GM21717 (cell line): ENCODE results near the gene EGFL8.
"Not testable (repeated sequence)": the region's sequence is repeated elsewhere in the genome, so short reads cannot be mapped to it uniquely, and the experiment has no call there.

Experiments
- ATAC-seq: cut with Tn5 transposase; IDR thresholded peaks from one replicate; pipeline ENCODE4 v1.9.1; 2021; ENCODE audit warnings: mild to moderate bottlenecking, moderate library complexity; ENCODE audit not compliant: unreplicated experiment

EGFL8 gene

GRCh38 chr6:32164295-32164694, at the start of gene EGFL8:
TSS of gene EGFL8 (plus strand) at chr6:32164595. CDS start at chr6:32166166, 1,571 bp downstream.
- no peak for ATAC-seq

- ATAC-seq: no peak
These were observed 49.6 kb upstream of the EGFL8 start for GRCh38 chr6:32114796-32115195.

GRCh38 chr6:32115623-32116022, 48.8 kb upstream of the EGFL8 start:
- ATAC-seq: no peak

- ATAC-seq: no peak
These were observed 47.7 kb upstream of the EGFL8 start for GRCh38 chr6:32116674-32117073.

- no peak for ATAC-seq
These were observed 46.9 kb upstream of the EGFL8 start for GRCh38 chr6:32117461-32117860.

- no peak for ATAC-seq
These were observed 45.4 kb upstream of the EGFL8 start for GRCh38 chr6:32118782-32119628.

GRCh38 chr6:32120573-32121059, 43.8 kb upstream of the EGFL8 start:
- ATAC-seq: no peak

DNA sequence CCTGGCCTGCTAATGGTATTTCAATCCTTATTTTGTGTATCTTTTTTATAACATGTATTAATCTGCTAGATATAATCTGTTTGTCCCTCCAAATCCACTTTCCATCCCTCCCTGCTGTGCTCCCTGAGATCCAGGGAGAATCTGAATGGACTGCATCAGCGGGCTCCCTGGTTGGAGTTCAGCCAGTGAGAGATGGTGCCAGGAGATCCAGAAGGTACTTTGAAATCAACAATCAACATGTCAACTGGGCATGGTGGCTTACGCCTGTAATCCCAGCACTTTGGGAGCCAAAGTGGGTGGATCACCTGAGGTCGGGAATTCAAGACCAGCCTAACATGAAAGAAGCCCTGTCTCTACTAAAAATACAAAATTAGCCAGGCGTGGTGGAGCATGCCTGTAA, 40.7 kb upstream of the EGFL8 start:
- no peak for ATAC-seq

DNA sequence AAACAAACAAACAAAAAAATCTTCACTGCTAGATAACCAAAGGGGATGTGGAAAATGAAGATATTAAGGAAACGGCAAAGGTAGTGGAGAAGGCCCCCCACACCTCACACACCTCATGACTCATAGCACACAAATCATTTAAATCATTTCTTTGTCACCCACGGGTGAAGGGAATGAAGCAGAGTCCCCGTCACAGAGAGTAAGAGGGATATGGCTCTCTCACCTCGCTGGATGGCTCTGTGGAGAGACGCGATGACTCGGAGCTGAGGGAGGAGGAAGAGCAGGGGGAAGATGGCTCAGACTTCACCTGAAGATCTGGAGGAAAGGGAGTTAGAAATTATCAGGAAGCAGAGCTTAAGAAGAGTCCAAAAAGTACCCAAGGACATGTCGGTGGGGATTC, 37.5 kb upstream of the EGFL8 start:
- no peak for ATAC-seq

DNA sequence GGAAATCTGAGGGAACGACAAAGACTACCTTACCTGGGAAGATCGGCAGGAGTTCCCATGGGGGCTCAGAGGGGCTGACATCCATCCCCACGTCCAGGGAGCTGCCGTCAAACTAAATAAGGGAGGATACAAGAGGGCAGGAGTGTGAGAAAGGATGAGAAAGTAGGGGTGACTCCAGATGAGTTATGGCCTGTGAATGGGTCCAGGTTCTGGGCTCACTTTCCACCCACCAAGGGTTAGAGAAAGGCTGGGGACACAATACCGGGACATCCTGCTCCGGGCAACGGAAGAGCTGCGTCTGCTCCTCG, 37.0 kb upstream of the EGFL8 start:
- ATAC-seq: no peak

- peak; percentile 82 for ATAC-seq
These were observed 36.4 kb upstream of the EGFL8 start, which contains the start of gene ATF6B for GRCh38 chr6:32127717-32128592. TSS of gene ATF6B (minus strand) at chr6:32128246. CDS start at chr6:32128207, 39 bp downstream.

- ATAC-seq: no peak
These were observed 35.6 kb upstream of the EGFL8 start for GRCh38 chr6:32128751-32129296.

DNA sequence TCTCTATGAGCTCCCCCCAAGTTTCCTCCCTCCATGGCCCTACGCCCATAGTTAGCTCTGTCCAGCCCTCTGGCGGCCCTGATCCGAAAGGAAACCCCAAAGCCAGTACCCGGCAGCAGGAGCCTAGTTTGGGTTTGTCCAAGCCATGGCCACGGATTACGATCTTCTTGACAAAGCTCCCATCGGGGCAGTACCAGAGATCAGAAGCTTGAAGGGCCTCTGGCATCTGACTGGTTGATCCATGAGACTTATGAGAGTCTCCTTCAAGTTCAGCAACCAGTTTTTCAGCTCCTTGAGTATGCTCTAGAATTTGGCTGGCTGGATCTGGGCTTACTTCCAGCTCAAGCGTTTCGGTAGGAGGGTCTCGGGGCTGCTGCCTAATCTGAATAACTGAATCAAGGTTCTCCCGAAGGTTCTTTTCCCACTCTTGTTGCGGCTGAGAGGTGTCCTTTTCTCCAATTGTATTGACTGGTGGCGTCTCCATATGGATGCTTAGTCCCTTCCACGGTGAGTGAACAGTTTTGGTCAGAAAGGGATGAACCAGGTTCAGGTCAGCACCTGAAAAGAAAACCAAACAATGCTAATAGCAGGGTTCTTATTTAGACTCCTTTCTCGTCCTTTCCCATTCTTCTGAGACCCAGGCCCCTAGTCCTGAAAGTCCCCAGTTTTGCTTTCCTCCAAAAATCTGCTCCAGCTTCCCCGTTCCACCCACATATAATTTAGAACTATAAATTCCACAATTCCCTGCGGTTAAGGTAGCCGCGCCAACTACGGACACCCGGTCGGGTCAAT, 34.9 kb upstream of the EGFL8 start:
- no peak for ATAC-seq

DNA sequence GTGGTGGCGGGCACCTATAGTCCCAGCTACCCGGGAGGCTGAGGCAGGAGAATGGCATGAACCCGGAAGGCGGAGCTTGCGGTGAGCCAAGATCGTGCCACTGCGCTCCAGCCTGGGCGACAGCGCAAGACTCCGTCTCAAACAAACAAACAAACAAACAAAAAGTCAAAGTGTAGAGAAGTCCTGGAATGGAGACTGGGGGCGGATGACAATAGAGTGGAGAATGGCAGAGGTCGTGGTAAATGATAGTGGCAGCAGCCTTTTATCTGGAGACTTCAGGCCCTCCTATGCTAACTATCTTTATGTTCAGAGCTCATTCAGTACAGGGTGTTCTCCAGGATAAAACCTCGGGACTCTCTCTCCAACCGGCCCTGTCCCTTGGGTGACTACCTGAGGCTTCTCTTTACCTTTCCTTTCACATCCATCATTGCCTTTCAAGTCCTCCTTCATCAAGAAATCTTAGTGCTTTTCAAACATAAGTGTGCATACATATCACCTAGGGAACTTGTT, 32.9 kb upstream of the EGFL8 start:
- ATAC-seq: no peak

DNA sequence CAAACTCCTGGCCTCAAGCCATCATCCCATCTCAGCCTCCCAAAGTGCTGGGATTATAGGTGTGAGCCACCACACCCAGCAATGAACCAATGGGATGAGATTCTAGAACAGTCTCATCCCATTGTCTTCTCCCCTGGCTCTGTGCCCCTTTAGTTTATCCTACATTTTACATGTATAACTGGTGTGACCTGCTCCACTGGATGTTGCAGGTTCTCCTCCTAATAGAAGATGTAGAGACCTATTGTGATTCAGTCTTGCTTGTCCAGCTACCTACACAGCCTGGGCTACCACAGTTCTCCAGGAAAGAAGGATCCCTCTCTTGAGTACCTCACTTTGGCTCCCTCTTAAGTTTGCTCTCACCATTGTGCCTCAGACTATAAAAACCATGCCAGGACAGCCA, 32.3 kb upstream of the EGFL8 start:
- ATAC-seq: no peak

DNA sequence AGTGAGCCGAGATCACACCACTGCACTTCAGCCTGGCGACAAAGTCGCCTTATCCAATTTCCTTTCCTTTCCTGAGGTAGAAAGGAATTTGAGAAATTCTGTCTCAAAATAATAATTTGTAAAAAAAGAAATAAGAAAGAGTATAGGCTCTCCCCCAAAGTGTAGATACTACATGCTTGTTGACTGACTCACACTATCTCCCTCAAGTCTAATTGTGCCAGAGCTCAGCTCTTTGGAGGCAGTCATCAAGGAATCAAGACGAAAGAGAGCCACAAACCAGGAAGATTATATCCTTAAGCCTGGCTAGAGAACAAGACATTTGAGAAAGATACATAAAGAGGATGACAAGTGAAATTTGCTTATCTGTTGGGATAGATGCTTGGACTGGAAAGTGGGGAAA, 30.6 kb upstream of the EGFL8 start:
- no peak for ATAC-seq

DNA sequence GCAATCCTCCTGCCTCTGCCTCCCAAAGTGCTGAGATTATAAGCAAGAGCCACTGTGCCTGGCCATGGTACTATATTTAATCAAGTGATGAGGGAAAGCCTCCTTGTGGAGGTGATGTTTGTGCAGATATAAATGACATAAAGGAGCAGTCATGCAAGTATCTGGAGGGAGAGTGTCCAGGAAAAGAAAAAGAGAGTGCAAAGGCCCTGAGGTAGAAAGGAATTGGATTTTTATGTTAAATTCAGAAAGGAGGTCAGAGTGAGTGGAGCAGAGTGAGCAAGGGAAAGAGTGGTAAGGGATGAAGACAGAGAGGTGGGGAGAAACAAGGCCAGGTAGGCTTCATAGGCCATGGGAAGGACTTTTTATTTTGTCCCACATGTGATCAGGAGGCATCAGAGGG, 26.9 kb upstream of the EGFL8 start:
- ATAC-seq: no peak

GRCh38 chr6:32139590-32139989, 24.8 kb upstream of the EGFL8 start:
- ATAC-seq: no peak

GRCh38 chr6:32140420-32141046, 23.9 kb upstream of the EGFL8 start:
- no peak for ATAC-seq

DNA sequence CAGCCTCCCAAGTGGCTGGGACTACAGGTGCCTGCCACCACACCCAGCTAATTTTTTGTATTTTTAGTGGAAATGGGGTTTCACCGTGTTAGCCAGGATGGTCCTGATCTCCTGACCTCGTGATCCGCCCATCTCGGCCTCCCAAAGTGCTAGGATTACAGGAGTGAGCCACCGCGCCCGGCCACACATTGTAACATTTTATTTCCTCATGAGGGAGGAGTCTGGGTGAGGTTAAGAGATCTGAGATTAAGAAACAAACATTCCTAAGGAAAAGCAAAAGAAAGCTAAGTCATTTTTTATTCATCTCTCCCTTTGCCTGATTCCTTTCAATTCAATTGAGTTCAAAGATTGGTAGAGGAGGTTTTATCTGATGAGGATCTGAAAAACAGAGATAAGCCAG, 20.2 kb upstream of the EGFL8 start:
- ATAC-seq: not testable (repeated sequence)
